PFSK-1 (cell line): Measurements from ENCODE around the gene OARD1.

ENCODE experiments used
- POLR2AphosphoS5 ChIP-seq: IDR thresholded peaks from 2 replicates; pipeline ENCODE4 v1.6.1; 2012; ENCODE audit warnings: low read depth, mild to moderate bottlenecking, control low read depth, low read length, moderate library complexity
- SIN3A ChIP-seq: IDR thresholded peaks from 2 replicates; pipeline ENCODE4 v1.6.1; 2012; ENCODE audit warnings: mild to moderate bottlenecking, low read length, moderate library complexity, borderline replicate concordance; ENCODE audit not compliant: insufficient read depth
- TAF1 ChIP-seq: IDR thresholded peaks from 2 replicates; pipeline ENCODE4 v1.6.1; 2012; ENCODE audit warnings: low read length, control low read depth, borderline replicate concordance; ENCODE audit not compliant: insufficient read depth

DNA sequence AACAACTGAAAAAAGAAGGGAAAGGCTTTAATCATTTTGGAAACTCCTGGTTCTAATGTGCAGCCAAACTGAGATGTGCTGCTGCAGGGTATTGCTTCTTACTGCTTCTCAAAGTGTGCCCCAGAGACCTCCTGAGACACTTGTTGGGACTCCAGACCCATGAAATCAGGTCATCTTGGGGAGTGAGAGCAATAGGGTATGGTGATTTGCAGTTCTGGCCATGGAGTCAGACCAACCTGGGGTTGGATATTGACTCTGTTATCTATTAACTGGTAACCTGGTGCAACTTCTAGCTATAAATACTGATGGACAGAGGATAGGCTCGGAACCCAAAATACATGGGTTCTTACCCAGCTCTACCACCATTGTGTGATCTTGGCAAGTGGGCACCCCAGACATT is 26.1 kb downstream of the OARD1 start:
- no peak for TF ChIP-seq TAF1
- no peak for TF ChIP-seq POLR2AphosphoS5
- no peak for TF ChIP-seq SIN3A
